ENCODE results near the gene FAIM2. TPM values are rescaled to one million over a fixed set of nuclear protein-coding genes. Genes with fewer than 3 reads are reported as not detected.

FAIM2 gene
- total RNA-seq, 1 donor from 2014 or later = 107 TPM

- no peak for DNase-seq (ENCODE audit: low spot score)
- peak; percentile 47 for ATAC-seq
- intact Hi-C loops (cut with DNase I) = no loop called here
Observed at GRCh38 chr12:49922349-49923034, 18.8 kb upstream of the FAIM2 start.

DNA sequence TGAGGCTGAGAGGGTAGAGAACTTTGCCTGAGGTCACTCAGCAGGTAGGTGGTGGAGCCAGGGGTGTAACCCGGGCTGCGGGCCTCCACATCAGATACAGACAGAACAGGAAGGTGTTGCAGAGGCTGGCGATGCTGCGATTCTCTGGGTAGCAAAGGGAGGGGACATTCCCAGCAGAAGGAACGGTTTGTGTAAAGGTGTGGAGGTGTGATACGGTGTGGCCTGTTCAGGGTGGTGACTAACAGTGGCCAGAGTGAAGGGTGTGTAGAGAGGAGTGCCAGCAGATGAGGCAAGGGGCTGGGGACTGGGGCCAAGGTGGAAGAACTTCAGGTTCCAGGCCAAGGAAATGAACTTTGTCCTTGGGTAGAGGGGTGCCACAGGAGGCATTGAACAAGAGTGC is 18.2 kb upstream of the FAIM2 start:
- ATAC-seq (no peak), DNase-seq (ENCODE audit: low spot score) (no peak)
- intact Hi-C loops (cut with DNase I) = no loop called here

DNA sequence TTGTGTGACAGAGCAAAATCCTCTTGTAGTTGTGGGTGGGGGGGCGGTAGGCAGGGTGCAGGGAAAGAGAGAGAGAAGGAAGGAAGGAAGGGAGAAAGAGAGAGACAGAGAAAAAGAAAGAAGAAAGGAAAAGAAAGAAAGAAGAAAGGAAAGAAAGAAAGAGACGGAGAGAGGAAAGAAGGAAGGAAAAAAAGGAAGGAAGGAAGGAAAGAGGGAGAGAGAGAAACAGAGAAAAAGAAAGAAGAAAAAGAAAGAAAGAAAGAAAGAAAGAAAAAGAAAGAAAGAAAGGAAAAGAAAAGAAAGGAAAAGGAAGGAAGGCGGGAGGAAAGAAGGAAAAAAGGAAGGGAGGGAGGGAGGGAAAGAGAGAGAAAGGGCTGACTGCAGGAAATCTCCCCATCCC is 17.6 kb upstream of the FAIM2 start:
- ATAC-seq (no peak), DNase-seq (ENCODE audit: low spot score) (no peak)
- intact Hi-C loops (cut with DNase I) = no loop called here

GRCh38 chr12:49920915-49921286 is 17.2 kb upstream of the FAIM2 start:
- ATAC-seq (no peak), DNase-seq (ENCODE audit: low spot score) (no peak)
- intact Hi-C loops (cut with DNase I) = no loop called here

DNA sequence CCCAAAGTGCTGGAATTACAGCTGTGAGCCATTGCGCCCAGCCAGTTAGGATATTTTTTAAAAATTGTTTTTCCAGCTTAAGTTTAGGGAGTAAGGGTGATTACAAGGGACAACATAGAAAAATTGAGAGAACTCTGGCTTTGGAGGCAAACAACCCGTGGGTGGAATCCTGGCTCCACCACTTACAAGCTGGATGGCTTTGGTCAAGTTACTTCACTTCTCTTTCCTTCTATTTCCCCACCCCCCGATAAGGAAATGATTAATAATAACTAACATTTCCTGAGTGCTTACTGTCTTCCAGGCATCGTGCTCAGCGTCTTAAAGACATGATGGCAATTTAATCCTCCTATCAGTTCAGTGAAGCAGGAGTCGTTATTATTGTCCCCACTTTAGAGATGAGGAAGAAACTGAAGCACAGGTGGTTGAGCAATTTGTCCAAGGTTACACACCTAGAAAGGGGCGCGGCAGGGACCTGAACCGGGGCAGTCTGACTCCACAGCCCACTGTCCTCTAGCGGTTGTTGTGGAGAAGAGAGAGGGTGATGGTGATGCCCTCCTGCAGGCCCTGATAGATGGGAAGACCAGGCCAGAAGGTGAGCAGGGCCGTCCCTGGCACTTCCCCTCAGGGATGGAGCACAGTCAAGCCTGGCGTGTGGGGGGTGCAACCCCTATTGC is 16.7 kb upstream of the FAIM2 start:
- no peak for ATAC-seq
- intact Hi-C loops (cut with DNase I) = no loop called here
- DNase-seq (ENCODE audit: low spot score) = no peak

- ATAC-seq (no peak), DNase-seq (ENCODE audit: low spot score) (no peak)
- intact Hi-C loops (cut with DNase I) = no loop called here
Observed at GRCh38 chr12:49917788-49918173, 14.1 kb upstream of the FAIM2 start.

DNA sequence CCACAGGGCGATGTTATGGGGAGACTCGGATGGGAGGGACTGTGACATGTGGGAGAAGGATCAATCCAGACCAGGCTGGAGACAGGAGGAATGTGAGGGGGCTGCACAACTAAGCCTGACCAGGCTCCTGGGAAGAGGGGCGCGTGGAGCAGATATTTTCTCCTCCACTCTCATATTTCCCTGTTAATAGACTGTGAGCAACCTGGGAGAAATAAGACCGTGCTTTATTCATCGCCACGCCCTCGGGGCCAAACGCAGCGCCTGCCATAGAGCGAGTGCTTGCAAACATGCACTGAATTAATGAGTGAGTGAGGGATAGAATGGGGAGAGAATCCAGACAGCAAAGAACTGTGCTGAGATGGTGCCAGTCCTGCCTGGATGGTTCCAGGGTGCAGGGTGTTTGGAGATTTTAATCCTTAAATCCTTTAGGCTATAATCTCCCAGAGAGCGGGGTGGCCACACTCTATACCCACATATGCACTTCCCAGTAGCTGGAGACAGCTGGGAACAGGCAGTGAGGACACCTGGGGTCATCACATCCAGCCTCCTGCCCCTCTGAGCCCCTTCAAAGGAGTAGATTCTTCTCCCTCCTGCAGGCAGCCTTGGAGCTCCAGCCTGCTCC is 13.6 kb upstream of the FAIM2 start:
- ATAC-seq (no peak), DNase-seq (ENCODE audit: low spot score) (no peak)
- intact Hi-C loops (cut with DNase I) = no loop called here

GRCh38 chr12:49916129-49916919 is 12.6 kb upstream of the FAIM2 start:
- no peak for DNase-seq (ENCODE audit: low spot score)
- intact Hi-C loops (cut with DNase I) = no loop called here
- no peak for ATAC-seq

DNA sequence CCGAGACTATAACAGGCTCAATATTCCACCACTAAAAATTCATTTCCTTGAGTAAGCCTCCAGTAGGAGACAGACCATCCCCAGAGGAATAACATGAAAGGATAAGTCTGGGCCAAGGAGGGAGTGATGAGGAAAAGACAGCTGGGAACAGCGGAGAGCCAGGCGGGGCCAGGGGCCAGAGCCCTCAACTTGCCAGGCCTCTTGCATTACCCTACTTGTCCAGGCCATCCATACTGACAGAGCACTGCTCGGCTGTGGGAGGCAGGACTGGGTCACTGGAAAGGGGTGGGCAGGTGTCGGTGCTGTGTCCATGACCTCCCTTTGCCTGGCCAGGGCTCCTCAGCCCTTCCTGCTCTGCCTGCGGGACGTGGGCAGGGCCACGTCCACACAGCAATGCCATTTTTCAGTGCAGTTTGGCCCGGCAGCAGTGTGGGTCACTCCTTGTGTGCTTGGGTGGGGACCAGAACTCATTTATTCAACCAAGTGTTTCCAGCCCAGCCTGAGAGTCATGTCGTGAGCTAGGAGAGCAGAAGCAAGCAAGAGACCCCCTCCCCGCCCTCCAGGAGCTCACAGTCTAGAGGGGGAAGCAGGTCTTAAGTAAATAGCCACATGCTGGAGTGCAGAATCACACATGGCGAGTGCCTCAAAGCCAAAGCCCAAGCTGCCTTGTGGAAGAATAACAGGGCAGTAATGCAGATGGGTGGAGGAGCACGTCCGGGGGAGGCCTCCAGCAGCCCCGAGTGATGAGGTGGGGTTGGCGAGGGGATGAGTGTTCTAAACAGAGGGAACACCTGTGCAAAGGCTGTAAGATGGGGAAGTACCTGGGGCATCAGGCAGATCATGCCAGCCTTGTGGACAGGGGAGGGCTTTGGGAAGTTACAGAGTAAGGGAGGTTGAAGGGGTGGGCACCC is 8.9 kb upstream of the FAIM2 start:
- ATAC-seq (no peak), DNase-seq (ENCODE audit: low spot score) (peak; percentile 53)
- intact Hi-C loops (cut with DNase I) = no loop called here

- no peak for DNase-seq (ENCODE audit: low spot score)
- ATAC-seq = no peak
- intact Hi-C loops (cut with DNase I) = no loop called here
Observed at GRCh38 chr12:49911213-49911605, 7.5 kb upstream of the FAIM2 start.

- intact Hi-C loops (cut with DNase I) = no loop called here
- ATAC-seq (no peak), DNase-seq (ENCODE audit: low spot score) (no peak)
Observed at GRCh38 chr12:49910331-49911212, 6.9 kb upstream of the FAIM2 start.

DNA sequence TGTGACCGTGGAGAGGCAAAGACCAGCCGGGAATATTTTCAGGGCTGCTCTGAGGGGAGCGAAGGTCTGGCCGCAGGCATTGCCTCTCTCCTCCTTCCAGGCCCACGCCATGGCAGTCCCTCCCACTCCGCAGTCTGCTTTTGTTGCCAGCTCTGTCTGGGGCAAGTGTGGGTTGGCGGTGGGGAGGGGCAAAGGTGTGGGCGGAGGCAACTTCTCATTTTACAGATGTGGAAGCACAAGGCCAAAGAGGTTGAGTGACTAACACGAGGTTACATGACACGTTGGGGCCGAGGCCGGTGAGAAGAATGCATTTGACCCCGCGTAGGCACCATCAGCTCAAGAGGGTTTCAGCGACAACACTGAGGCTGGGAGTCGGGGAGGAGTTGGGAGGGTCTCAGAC is 6.1 kb upstream of the FAIM2 start:
- DNase-seq (ENCODE audit: low spot score) (no peak), ATAC-seq (peak; percentile 46)

DNA sequence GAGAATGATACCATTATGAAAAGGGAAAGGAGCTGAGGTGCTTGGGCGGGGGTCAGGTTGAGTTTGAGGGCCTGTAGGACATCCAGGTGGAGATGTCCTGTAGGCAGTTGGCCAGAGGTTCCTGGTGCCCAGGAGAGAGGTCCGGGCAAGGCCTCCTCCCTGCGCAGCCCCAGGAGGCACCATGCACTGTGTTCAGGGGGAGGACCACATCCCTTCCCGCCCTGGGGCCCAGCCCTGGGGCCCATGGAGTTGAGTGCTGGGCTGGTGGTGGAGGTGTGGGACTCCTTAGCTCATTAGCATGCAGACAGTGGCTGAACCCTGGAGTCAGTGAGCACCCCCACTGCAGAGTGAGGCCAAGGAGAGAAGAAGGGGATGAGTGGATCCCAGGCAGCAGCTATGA is 5.7 kb upstream of the FAIM2 start:
- intact Hi-C loops (cut with DNase I) = no loop called here
- ATAC-seq (no peak), DNase-seq (ENCODE audit: low spot score) (no peak)

More for the DNA sequence above, 6.1 kb upstream of the FAIM2 start:
- intact Hi-C loops (cut with DNase I) = no loop called here

GRCh38 chr12:49907352-49907751 is 3.7 kb upstream of the FAIM2 start:
- ATAC-seq (no peak), DNase-seq (ENCODE audit: low spot score) (no peak)
- intact Hi-C loops (cut with DNase I) = no loop called here

DNA sequence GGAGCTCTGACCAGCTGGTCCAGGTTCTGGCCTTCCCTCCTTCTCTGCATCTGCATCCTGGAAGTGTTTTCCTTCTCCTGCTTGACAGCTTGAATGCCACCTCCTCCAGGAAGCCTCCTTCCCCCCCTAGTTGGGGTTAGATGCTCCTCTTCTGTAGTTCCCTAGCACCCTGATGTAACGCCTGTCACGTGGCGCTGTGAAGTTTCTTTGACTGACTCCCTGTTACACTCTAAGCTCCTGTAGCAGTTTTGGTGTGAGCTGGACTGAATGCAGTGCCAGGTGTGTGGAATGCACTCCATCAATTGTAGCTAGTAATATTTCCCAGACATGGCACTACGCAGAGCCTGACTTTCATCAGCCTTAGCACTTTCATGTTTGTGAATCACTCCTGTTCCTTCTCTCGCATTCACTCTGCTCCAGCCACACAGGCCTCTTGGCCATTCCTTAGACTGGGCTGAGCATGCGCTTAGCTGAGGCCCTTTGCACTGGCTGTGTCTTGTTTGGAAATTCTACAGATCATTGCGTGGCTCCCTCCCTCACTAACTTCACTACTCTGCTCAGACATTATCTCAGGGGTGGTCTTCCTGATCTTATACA is 2.1 kb upstream of the FAIM2 start:
- DNase-seq (ENCODE audit: low spot score) = no peak
- no peak for ATAC-seq
- intact Hi-C loops (cut with DNase I) = no loop called here

- no peak for DNase-seq (ENCODE audit: low spot score)
- intact Hi-C loops (cut with DNase I) = no loop called here
- ATAC-seq = no peak
Observed at GRCh38 chr12:49904601-49905000, 901 bp upstream of the FAIM2 start.

DNA sequence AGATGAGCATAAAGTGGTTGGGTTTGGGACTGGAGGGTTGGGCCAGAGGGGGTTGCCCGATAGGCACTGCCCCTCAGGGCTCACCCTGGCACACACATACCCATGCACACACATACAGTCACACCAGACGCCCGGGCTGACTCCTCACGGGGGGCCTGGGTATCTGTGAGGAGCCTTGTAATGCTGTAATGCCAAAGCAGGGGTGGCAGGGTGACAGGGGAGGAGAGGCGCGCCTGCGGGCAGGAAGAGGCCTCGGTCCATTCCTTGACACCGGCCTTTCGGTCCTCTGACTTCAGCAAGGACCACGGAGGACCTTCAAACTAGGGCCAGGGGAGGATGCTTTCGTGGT is 375 bp downstream of the FAIM2 start:
- intact Hi-C loops (cut with DNase I) = no loop called here
- DNase-seq (ENCODE audit: low spot score) (no peak), ATAC-seq (peak; percentile 6)
